ENCODE results near the gene SHLD2.

DNA sequence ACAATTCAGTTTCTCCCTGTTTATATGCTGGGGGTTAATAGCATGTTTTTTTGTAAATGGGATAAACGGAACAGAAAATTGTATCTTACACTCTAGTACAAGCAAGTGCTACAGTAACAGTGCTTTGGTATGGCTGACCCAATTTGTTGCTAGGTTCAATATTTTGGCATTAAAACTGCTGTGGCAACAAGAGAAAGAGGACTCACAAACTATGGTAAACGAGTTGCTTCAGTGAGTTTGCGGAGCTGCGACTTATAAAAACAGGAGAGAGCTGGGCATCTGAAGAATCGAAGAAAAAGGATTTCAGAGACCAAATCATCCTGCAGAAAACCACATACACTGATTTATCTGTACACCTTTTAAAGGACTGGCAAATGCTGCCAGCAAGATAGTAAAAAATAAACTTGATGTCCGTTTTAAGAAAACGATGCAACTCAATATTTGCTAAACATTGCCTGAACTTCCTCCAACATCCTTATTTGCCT, 2.6 kb upstream of the SHLD2 start:
- TF ChIP-seq TEAD1 (CRISPR knock-in tag; IDR thresholded peaks at IDR 0.05) (no peak), JUN (CRISPR knock-in tag; IDR thresholded peaks at IDR 0.05) (no peak)

All from WTC11 (cell line).